ENCODE measurements around the gene FXYD6.

FXYD6 gene

GRCh38 chr11:117792241-117792640, 84.2 kb downstream of the FXYD6 start:
- H3K4me3 ChIP-seq (ENCODE audit: low read depth, low read length) = no peak overlapping the region
- TF ChIP-seq, protein P1, sequence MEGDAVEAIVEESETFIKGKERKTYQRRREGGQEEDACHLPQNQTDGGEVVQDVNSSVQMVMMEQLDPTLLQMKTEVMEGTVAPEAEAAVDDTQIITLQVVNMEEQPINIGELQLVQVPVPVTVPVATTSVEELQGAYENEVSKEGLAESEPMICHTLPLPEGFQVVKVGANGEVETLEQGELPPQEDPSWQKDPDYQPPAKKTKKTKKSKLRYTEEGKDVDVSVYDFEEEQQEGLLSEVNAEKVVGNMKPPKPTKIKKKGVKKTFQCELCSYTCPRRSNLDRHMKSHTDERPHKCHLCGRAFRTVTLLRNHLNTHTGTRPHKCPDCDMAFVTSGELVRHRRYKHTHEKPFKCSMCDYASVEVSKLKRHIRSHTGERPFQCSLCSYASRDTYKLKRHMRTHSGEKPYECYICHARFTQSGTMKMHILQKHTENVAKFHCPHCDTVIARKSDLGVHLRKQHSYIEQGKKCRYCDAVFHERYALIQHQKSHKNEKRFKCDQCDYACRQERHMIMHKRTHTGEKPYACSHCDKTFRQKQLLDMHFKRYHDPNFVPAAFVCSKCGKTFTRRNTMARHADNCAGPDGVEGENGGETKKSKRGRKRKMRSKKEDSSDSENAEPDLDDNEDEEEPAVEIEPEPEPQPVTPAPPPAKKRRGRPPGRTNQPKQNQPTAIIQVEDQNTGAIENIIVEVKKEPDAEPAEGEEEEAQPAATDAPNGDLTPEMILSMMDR (IDR thresholded peaks at IDR 0.05; ENCODE audit: borderline replicate concordance, insufficient read depth, low read depth, low read length) = no peak

DNA sequence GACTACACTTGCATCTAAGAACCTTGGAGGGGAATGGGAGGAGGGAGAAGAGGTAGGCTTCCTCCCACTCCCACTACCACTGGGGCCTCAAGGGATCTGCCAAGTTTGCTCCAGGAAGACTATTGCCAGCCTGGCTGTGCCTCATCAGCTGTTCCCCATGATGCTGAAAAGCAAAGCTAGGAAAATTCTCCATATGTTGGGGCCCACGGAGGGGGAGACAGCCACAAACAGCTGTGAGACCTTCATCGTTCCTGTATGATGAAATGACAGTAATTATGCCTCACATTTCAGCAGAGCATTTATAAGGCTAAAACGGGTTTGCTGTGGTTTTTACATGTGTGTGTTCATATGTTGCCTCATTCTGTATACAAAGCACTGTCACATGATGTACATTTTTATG, 86.2 kb downstream of the FXYD6 start:
- no peak overlapping the region for H3K4me3 ChIP-seq (ENCODE audit: low read depth, low read length)
- TF ChIP-seq, protein P1 (IDR thresholded peaks at IDR 0.05; ENCODE audit: borderline replicate concordance, insufficient read depth, low read depth, low read length) = no peak

GRCh38 chr11:117789241-117789640, 87.2 kb downstream of the FXYD6 start:
- H3K4me3 ChIP-seq (ENCODE audit: low read depth, low read length) = no peak overlapping the region
- TF ChIP-seq, protein P1 (IDR thresholded peaks at IDR 0.05; ENCODE audit: borderline replicate concordance, insufficient read depth, low read depth, low read length) = no peak
